Gastrocnemius medialis (tissue), 4 donors: ENCODE measurements around the gene CORO2B.

Experiments
- CTCF ChIP-seq, 5 experiments: fragments of 450-650 bp in 3 of 5; fragments of 200-600 bp in 2 of 5; sonication (generic) in 2 of 5; IDR thresholded peaks in 4 of 5; conservative IDR thresholded peaks in 1 of 5; 1 replicate in 4 of 5; 2 replicates in 1 of 5; pipeline ENCODE4 v1.5.1; 2016 to 2019; ENCODE audit warnings: antibody characterized with exemption in 5 of 5, mild to moderate bottlenecking in 3 of 5, moderate library complexity in 3 of 5
- POLR2A ChIP-seq, 2 donors: fragments of 450-650 bp; IDR thresholded peaks; one replicate each; pipeline ENCODE4 v1.6.1; 2017; ENCODE audit warnings: antibody characterized with exemption in 2 of 2, mild to moderate bottlenecking in 2 of 2, moderate library complexity in 2 of 2

DNA sequence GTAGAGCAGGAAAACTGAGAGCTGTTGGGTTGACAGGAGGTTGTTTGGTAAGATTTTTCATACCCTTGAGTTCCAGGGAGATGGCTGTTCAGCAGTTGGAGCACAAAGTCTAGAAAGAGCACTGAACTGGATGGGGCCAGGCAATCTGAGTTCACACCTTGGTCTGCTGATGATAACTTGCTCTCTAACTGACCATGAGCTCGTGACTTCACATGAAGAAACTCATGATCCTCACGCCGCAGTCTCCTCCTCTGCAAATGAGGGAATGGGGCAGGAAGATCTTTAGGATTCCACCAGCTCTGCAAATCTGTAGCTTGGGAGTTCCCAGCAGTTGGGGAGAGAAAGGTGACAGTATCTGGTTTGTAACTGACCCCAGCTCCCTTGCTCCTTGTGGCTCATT lies 33.7 kb downstream of the CORO2B start:
- TF ChIP-seq POLR2A (IDR thresholded peaks at IDR 0.05) (no peak), CTCF (IDR thresholded peaks at IDR 0.05 in 4 of 5, conservative IDR thresholded peaks at IDR 0.05 in 1 of 5) (no peak)
